NCI-H345 treated with DMSO at 0.1 percent for 48 hours (cell line): ENCODE data around the gene CYP4V2.

Source experiments
- DNase-seq: peaks from one replicate; lab custom pipeline; 2025; ENCODE audit not compliant: unreplicated experiment; lab: John Stamatoyannopoulos, UW

CYP4V2 gene

GRCh38 chr4:186188107-186188506, 3.3 kb upstream of the CYP4V2 start:
- no peak for DNase-seq

GRCh38 chr4:186189656-186190055, 1.7 kb upstream of the CYP4V2 start:
- no peak for DNase-seq

GRCh38 chr4:186190581-186191199, 677 bp upstream of the CYP4V2 start:
- DNase-seq: peak; percentile 29

GRCh38 chr4:186192066-186192612, 772 bp downstream of the CYP4V2 start:
- peak; percentile 15 for DNase-seq

GRCh38 chr4:186193851-186194250, 2.5 kb downstream of the CYP4V2 start:
- DNase-seq: no peak

GRCh38 chr4:186196063-186196462, 4.7 kb downstream of the CYP4V2 start:
- no peak for DNase-seq

GRCh38 chr4:186200516-186200915, 9.1 kb downstream of the CYP4V2 start:
- DNase-seq: no peak

- DNase-seq: no peak
Measured at GRCh38 chr4:186201010-186201409, 9.6 kb downstream of the CYP4V2 start.

GRCh38 chr4:186201535-186202230, 10.3 kb downstream of the CYP4V2 start:
- peak; percentile 10 for DNase-seq

GRCh38 chr4:186202490-186203140, 11.2 kb downstream of the CYP4V2 start:
- DNase-seq: no peak

GRCh38 chr4:186203406-186203805, 12.0 kb downstream of the CYP4V2 start:
- DNase-seq: no peak

GRCh38 chr4:186204103-186204559, 12.8 kb downstream of the CYP4V2 start:
- DNase-seq: peak; percentile 65

- DNase-seq: no peak
Measured at GRCh38 chr4:186204686-186205085, 13.3 kb downstream of the CYP4V2 start.

GRCh38 chr4:186205156-186205555, 13.8 kb downstream of the CYP4V2 start:
- DNase-seq: no peak

GRCh38 chr4:186216465-186217024, 25.2 kb downstream of the CYP4V2 start:
- DNase-seq: no peak

- no peak for DNase-seq
Measured at GRCh38 chr4:186217733-186218293, 26.4 kb downstream of the CYP4V2 start.

GRCh38 chr4:186221624-186222023, 30.3 kb downstream of the CYP4V2 start:
- no peak for DNase-seq

- DNase-seq: no peak
Measured at GRCh38 chr4:186225848-186226247, 34.5 kb downstream of the CYP4V2 start.

GRCh38 chr4:186226521-186227189, 35.3 kb downstream of the CYP4V2 start:
- no peak for DNase-seq

- peak; percentile 55 for DNase-seq
Measured at GRCh38 chr4:186227221-186227620, 35.9 kb downstream of the CYP4V2 start, which contains the start of gene KLKB1. Gene KLKB1, plus strand, starts transcription at chr4:186227507. Its CDS starts 689 bp downstream, at chr4:186228196.
